K562 (cell line): ENCODE results near the gene SYT8. TPM values are rescaled to one million over a fixed set of nuclear protein-coding genes. Genes with fewer than 3 reads are reported as not detected.
"Not testable (repeated sequence)": the region's sequence is repeated elsewhere in the genome, so short reads cannot be mapped to it uniquely, and the experiment has no call there.

Experiments used
- ATAC-seq: fragments of 200-7000 bp; cut with Tn5 transposase; 3 replicates; pipeline ENCODE4 v1.9.1; 2020; ENCODE audit warnings: moderate library complexity
- BruUV-seq: library from RNA; stranded (reverse); fragments of 400-500 nt; replicated peaks from 2 replicates; lab custom pipeline; 2021; lab: Mats Ljungman, UMichigan
- CTCF ChIA-PET: fragments of 300-600 bp; formaldehyde crosslinking; extraction: SDS; loops from one replicate; lab custom pipeline; 2021; ENCODE audit warnings: low intra/inter-chr PET ratio; lab: Yijun Ruan, JAX
- POLR2A ChIA-PET: fragments of 300-600, 350-650 bp; sonication (Branson Sonifier 250); formaldehyde crosslinking; extraction: SDS; loops from one replicate; lab custom pipeline; 2021; ENCODE audit warnings: antibody characterized with exemption, inconsistent platforms; lab: Yijun Ruan, JAX
- DNase-seq, 4 experiments: peaks; one replicate each; pipeline versions ENCODE4 v3.0.0 to v3.0.0-alpha.2; 2011 to 2018; ENCODE audit warnings: low spot score in 3 of 4, mixed read lengths in 3 of 4; ENCODE audit errors: extremely low read depth in 1 of 4
- FAIRE-seq: peaks from 2 replicates; lab custom pipeline; 2011; peaks lifted over from hg19 to GRCh38; lab: Jason Lieb, UNC
- H2AFZ ChIP-seq: 2 replicates; pipeline ENCODE4 v1.6.0; 2011; ENCODE audit warnings: low read depth, low read length, control low read depth, inconsistent platforms
- H3K27ac ChIP-seq: fragments of 200-600 bp; 3 replicates; pipeline ENCODE4 v1.8.0; 2011; ENCODE audit warnings: low read depth, mild to moderate bottlenecking, control low read depth, inconsistent platforms, low read length, moderate library complexity, mixed read lengths; ENCODE audit errors: extremely low read depth
- H3K27me3 ChIP-seq, 2 experiments: fragments of 300-600 bp in 1 of 2; 2 replicates in 1 of 2; 3 replicates in 1 of 2; pipeline versions ENCODE4 v1.6.0 to v1.8.0; 2011; ENCODE audit warnings: inconsistent platforms in 2 of 2, low read length in 2 of 2, mild to moderate bottlenecking in 1 of 2, mixed read lengths in 1 of 2, moderate library complexity in 1 of 2; ENCODE audit not compliant: control insufficient read depth in 2 of 2, insufficient read depth in 2 of 2
- H3K36me3 ChIP-seq: fragments of 300-600 bp; 3 replicates; pipeline ENCODE4 v1.8.0; 2011; ENCODE audit warnings: mild to moderate bottlenecking, low read length, inconsistent platforms; ENCODE audit not compliant: control insufficient read depth, insufficient read depth
- H3K4me1 ChIP-seq, 2 experiments: fragments of 200-600 bp in 1 of 2; replicated peaks in 1 of 2; 2 replicates in 1 of 2; 3 replicates in 1 of 2; pipeline versions ENCODE4 v1.5.1 to v1.8.0; 2011; ENCODE audit warnings: inconsistent platforms in 2 of 2, low read length in 2 of 2, mild to moderate bottlenecking in 1 of 2, mixed read lengths in 1 of 2, moderate library complexity in 1 of 2; ENCODE audit not compliant: control insufficient read depth in 2 of 2, insufficient read depth in 2 of 2
- H3K4me2 ChIP-seq: 2 replicates; pipeline ENCODE4 v1.6.1; 2011; ENCODE audit warnings: low read length, control low read depth, inconsistent platforms, mixed read lengths; ENCODE audit not compliant: insufficient read depth
- H3K4me3 ChIP-seq: fragments of 200-600 bp; sonication (generic), shearing (Covaris generic); 2 replicates; pipeline ENCODE4 v1.5.1; 2016; ENCODE audit warnings: control low read depth, inconsistent platforms
- H3K79me2 ChIP-seq: fragments of 200-600 bp; 3 replicates; pipeline ENCODE4 v1.8.0; 2011; ENCODE audit warnings: low read length, inconsistent platforms; ENCODE audit not compliant: control insufficient read depth, insufficient read depth
- H3K9ac ChIP-seq, 2 experiments: 2 replicates each; pipeline versions ENCODE4 v1.6.0 to v1.6.1; 2011; ENCODE audit warnings: low read depth in 2 of 2, low read length in 2 of 2, control low read depth in 1 of 2, inconsistent platforms in 1 of 2, mild to moderate bottlenecking in 1 of 2, mixed read lengths in 1 of 2; ENCODE audit not compliant: insufficient read depth in 1 of 2
- H3K9me1 ChIP-seq: one replicate; pipeline ENCODE4 v1.6.0; 2011; ENCODE audit warnings: inconsistent platforms, mild to moderate bottlenecking, low read length, moderate library complexity; ENCODE audit not compliant: control insufficient read depth, insufficient read depth
- H3K9me3 ChIP-seq: replicated peaks from 2 replicates; pipeline ENCODE4 v1.5.1; 2011; ENCODE audit warnings: low read depth, low read length, inconsistent platforms; ENCODE audit not compliant: control insufficient read depth, insufficient read depth
- H4K20me1 ChIP-seq: replicated peaks from 2 replicates; pipeline ENCODE4 v1.6.1; 2011; ENCODE audit warnings: low read length, inconsistent platforms, mixed read lengths; ENCODE audit not compliant: control insufficient read depth, insufficient read depth
- HIVEP1 ChIP-seq: fragments of 250-450 bp; sonication (Bioruptor Pico); IDR thresholded peaks from 2 replicates; pipeline ENCODE4 v1.4.0; 2020; ENCODE audit warnings: mild to moderate bottlenecking
- ZFP36 ChIP-seq: fragments of 150-350 bp; IDR thresholded peaks from 2 replicates; pipeline ENCODE4 v1.6.1; 2018; ENCODE audit warnings: low read length, low read depth; ENCODE audit not compliant: partially characterized antibody
- WGBS: fragments of 100-300 bp; shearing (Covaris generic); methylation state at CpG from one replicate; pipeline ENCODE4 v1.1.6; 2016; ENCODE audit warnings: low coverage, mixed read lengths; ENCODE audit not compliant: insufficient coverage; ENCODE audit errors: missing lambda C conversion rate; 5-methylcytosine and 5-hydroxymethylcytosine counted together
- in situ Hi-C: fragments of 300-500 bp; cut with MboI; formaldehyde crosslinking; loops from 4 replicates; pipeline ENCODE4 v1.15.0; 2018; ENCODE audit warnings: inconsistent platforms, mixed read lengths
- intact Hi-C: fragments of 100-400 bp; cut with micrococcal nuclease; formaldehyde crosslinking; loops from 2 replicates; pipeline ENCODE4 v1.14.2; 2022
- polyA plus RNA-seq, 8 experiments: library from polyadenylated mRNA; depleted of rRNA in 4 of 8; stranded (reverse) in 5 of 8; unstranded in 3 of 8; fragments of >200 nt; fragmentation: Nextera tagmentation in 2 of 8; fragmentation: Illumina TruSeq in 1 of 8; extraction: Ambion mirVana in 2 of 8; extraction: Trizol in 1 of 8; gene quantifications; 2 replicates each; pipeline versions ENCODE4 v1.2.1 to v1.2.3, GENCODE V29; 2011 to 2014; ENCODE audit warnings: inconsistent platforms in 1 of 8, missing spikeins in 1 of 8
- total RNA-seq, 7 experiments: library from RNA; depleted of rRNA in 6 of 7; stranded (reverse); fragments of >200 nt in 6 of 7; fragmentation: Illumina TruSeq in 2 of 7; extraction: Trizol in 2 of 7; gene quantifications; 2 replicates each; pipeline versions ENCODE4 v1.2.1 to v1.2.3, GENCODE V29; 2011 to 2021; ENCODE audit warnings: low replicate concordance in 1 of 7

The SYT8 gene
- total and polyA plus RNA-seq, 9 of the 15 experiments (the other 6 are each of a cell fraction or from before 2014, with no cell fraction given) = not detected

DNA sequence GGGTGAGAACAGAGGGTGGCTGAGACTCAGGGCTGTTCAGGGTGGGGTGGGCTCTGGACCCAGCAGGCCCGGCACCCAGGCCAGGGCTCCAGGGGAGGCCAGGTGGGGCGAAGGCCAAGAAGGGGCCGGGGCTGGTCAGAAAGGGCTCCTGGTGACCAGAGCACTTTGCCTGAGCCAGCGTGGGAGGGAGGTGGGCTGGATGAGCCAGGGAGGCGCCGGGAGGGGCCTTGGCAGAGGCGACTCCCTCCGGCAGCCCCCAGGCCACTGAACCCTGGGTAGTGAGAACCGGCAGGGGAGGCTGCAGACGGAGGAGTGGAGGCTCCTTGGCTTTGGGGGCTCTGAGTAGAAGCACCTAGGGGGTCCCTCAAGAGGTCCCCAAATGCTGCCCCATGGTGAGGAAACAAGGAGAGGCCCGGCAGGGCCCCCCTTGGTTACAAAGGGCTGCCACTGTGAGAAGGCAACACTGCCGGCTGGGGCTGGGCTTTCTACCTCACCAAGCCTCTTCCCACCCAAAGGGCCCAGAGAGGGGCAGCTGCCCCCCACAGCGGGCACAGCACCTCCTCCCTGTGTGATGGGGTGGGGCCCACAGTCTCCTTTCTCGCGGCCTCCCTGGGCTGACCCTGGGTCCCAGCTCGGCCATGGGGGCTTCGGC, 39.8 kb downstream of the SYT8 start:
- intact Hi-C loops (loop anchor here (5.0 kb wide), 1 partner anchor 182 kb away; no protein-coding TSS in a partner anchor), in situ Hi-C loops (loop anchor here (10.0 kb wide), 1 partner anchor 130 kb away; no protein-coding TSS in a partner anchor)
- H3K27ac ChIP-seq, CTCF ChIA-PET, POLR2A ChIA-PET, H3K36me3 ChIP-seq, H3K79me2 ChIP-seq, H3K9me1 ChIP-seq, H3K9ac ChIP-seq, H3K4me3 ChIP-seq, H2AFZ ChIP-seq, ATAC-seq, H3K4me2 ChIP-seq, DNase-seq, BruUV-seq, FAIRE-seq, H4K20me1 ChIP-seq, H3K9me3 ChIP-seq: not testable (repeated sequence)
- H3K4me1 ChIP-seq = peaks cover 0 to 39% of the 10 kb centered on the region in 2 experiments; a peak in 2 of 5 replicates
- peaks cover 10 to 59% of the 10 kb centered on the region in 2 experiments; a peak in 4 of 5 replicates for H3K27me3 ChIP-seq
- WGBS = 1% methylated on average over 15 of the region's 17 CpGs

DNA sequence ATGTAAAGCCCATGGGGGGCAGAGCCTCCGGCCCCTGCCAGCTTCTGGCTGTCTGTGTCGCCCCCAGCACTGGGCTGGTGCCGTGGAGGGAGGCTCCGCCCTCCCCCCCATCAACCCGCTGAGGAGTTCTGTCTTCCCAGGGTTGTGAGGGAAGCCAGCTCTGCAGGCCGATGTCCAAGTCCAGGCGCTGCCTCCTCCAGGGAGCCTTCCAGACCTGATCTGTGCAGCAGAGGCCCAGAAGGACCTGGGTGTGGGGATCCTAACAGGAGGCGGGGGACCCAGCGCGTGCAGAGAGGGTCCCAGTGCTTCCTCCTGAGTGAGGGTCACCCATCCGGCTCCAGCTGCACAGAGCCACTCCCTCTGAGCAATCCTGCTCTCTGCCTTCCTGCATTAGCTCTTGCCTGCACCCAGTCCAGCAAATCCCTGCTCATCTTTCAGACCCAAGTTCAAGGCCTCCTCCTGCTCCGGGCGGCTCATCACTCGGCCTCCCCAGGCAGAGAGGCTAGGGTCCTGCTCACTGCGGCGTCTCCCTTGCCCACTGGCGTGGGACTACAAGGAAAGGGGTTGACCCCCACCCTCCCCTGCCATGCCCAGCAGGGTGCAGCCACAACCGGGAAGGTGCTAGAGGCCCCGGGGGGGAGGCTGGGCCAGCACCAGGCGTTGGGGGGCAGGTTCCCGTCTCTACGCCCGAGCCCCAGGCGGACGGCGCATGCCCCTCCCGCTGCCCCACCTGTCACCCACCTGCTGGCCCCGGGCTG, 40.5 kb downstream of the SYT8 start:
- no peaks in the 10 kb centered on the region for H3K79me2 ChIP-seq
- in situ Hi-C loops = loop anchor here (10.0 kb wide), 1 partner anchor 130 kb away; no protein-coding TSS in a partner anchor
- no peaks in the 10 kb centered on the region for H3K9me1 ChIP-seq
- H3K36me3 ChIP-seq = no peaks in the 10 kb centered on the region
- ChIA-PET POLR2A (no interaction called here), CTCF (no interaction called here)
- H3K27me3 ChIP-seq = peaks cover 7 to 58% of the 10 kb centered on the region in 2 experiments; a peak in 4 of 5 replicates
- no peaks in the 10 kb centered on the region for H4K20me1 ChIP-seq
- intact Hi-C loops = loop anchor here (5.0 kb wide), 1 partner anchor 183 kb away; no protein-coding TSS in a partner anchor
- H3K9ac ChIP-seq = no peak overlapping the region
- no peak for FAIRE-seq
- no peak overlapping the region for H3K4me3 ChIP-seq
- H2AFZ ChIP-seq = no peak overlapping the region
- no peak overlapping the region for H3K27ac ChIP-seq
- 15% methylated on average over 19 of the region's 28 CpGs for WGBS
- TF ChIP-seq HIVEP1 (CRISPR knock-in tag) (no peak), ZFP36 (peak; percentile 87)
- TF ChIP-seq, all 486 proteins: peak for 1
- DNase-seq = no peak
- BruUV-seq = no TSS peak
- H3K4me2 ChIP-seq = no peak overlapping the region
- ATAC-seq = no peak
- H3K9me3 ChIP-seq = no peaks in the 10 kb centered on the region
- peaks cover 0 to 45% of the 10 kb centered on the region in 2 experiments; a peak in 2 of 5 replicates for H3K4me1 ChIP-seq

DNA sequence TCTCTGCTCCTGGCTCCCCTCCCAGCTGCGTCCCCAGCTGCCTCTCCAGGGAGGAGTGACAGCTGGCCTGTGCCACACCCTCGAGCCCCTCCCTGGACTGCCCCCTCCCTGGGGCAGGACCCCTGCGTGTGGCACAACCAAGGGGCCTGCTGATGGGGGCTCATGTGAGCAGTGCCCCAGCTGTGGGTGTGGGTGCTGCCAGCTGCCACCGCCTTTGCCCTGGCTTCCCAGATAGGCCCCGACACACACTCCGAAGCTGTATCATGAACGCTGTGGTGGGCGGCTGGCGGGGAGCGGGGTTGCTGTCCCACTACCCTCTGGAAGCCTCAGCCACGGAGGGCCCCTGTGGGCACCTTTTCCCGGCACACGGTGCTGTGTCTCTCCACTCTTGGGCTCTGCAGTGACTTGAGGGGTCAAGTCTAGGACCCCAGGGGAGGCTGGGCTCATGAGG, 41.1 kb downstream of the SYT8 start:
- H3K9me1 ChIP-seq, H3K4me3 ChIP-seq, FAIRE-seq, H3K36me3 ChIP-seq, H4K20me1 ChIP-seq, H3K79me2 ChIP-seq, H3K9me3 ChIP-seq, H3K27ac ChIP-seq, DNase-seq, H3K9ac ChIP-seq, POLR2A ChIA-PET, ATAC-seq, H3K4me2 ChIP-seq, H2AFZ ChIP-seq, BruUV-seq: not testable (repeated sequence)
- WGBS = 12% methylated on average over 11 of the region's 13 CpGs
- in situ Hi-C loops (loop anchor here (10.0 kb wide), 1 partner anchor 129 kb away; no protein-coding TSS in a partner anchor), intact Hi-C loops (loop anchor here (5.0 kb wide), 1 partner anchor 184 kb away; no protein-coding TSS in a partner anchor)
- CTCF ChIA-PET = interaction anchor here (0.6 to 1.2 kb wide), 2 partner anchors 124 to 127 kb away, joined by 3 to 4 read pairs; no protein-coding TSS in a partner anchor
- Histone ChIP-seq H3K4me1 (peaks cover 0 to 40% of the 10 kb centered on the region in 2 experiments; a peak in 2 of 5 replicates), H3K27me3 (peaks cover 4 to 58% of the 10 kb centered on the region in 2 experiments; a peak in 4 of 5 replicates)
